Activated CD8-positive, alpha-beta T cell treated with anti-CD3 and anti-CD28 coated beads for 36 hours (primary cell): ENCODE results near the gene PEX14. TPM values are rescaled to one million over a fixed set of nuclear protein-coding genes. Genes with fewer than 3 reads are reported as not detected.
"Not testable (repeated sequence)": the region's sequence is repeated elsewhere in the genome, so short reads cannot be mapped to it uniquely, and the experiment has no call there.

ENCODE experiments used
- ATAC-seq: fragments of 200-7000 bp; cut with Tn5 transposase; one replicate; pipeline ENCODE4 v1.10.0; 2021; ENCODE audit warnings: mild to moderate bottlenecking, moderate library complexity
- CTCF ChIA-PET: fragments of 350-600 bp; sonication (Branson Sonifier 250); formaldehyde crosslinking; loops from one replicate; lab custom pipeline; 2021; ENCODE audit warnings: antibody characterized with exemption; lab: Charles Lee
- POLR2A ChIA-PET: fragments of 350-600 bp; sonication (Branson Sonifier 250); formaldehyde crosslinking; loops from one replicate; lab custom pipeline; 2021; ENCODE audit warnings: antibody characterized with exemption; lab: Charles Lee
- DNase-seq: peaks from one replicate; pipeline ENCODE4 v3.0.0-alpha.2; 2020
- H3K27ac Mint-ChIP-seq: one replicate; pipeline ENCODE4 v1.8.0; 2021; ENCODE audit warnings: mild to moderate bottlenecking, mixed read lengths
- H3K27me3 Mint-ChIP-seq: one replicate; pipeline ENCODE4 v1.8.0; 2021; ENCODE audit warnings: mixed read lengths
- H3K36me3 Mint-ChIP-seq: one replicate; pipeline ENCODE4 v1.8.0; 2021; ENCODE audit warnings: low read depth, mixed read lengths
- H3K4me1 Mint-ChIP-seq: one replicate; pipeline ENCODE4 v1.8.0; 2021; ENCODE audit warnings: low read depth, mixed read lengths
- H3K4me3 Mint-ChIP-seq: one replicate; pipeline ENCODE4 v1.8.0; 2021; ENCODE audit warnings: mild to moderate bottlenecking, moderate library complexity, mixed read lengths
- H3K9me3 Mint-ChIP-seq: one replicate; pipeline ENCODE4 v1.8.0; 2021; ENCODE audit warnings: mixed read lengths
- intact Hi-C: fragments of 100-400 bp; cut with micrococcal nuclease; formaldehyde crosslinking; loops from one replicate; pipeline ENCODE4 v1.10.0; 2022
- total RNA-seq, 2 experiments: library from RNA; stranded (reverse); gene quantifications; one replicate each; pipeline ENCODE4 v1.2.3, GENCODE V29; 2021
- TF ChIP-seq, protein P1 (sequence below): fragments of 200-600 bp; IDR thresholded peaks from one replicate; pipeline ENCODE4 v1.8.0; 2022; ENCODE audit warnings: antibody characterized with exemption, mild to moderate bottlenecking

Gene PEX14
- total RNA-seq, 2 experiments from 2014 or later: 18.0 to 18.5 TPM

- Mint-ChIP-seq H3K27me3 (no peaks in the 10 kb centered on the region), H3K4me1 (peaks cover 43% of the 10 kb centered on the region), H3K4me3 (peak within 1 kb of the TSS; percentile 97), H3K27ac (peak within 1 kb of the TSS; percentile 96), H3K36me3 (peaks cover 21% of the 10 kb centered on the region), H3K9me3 (no peaks in the 10 kb centered on the region)
- DNase-seq: peak; percentile 98
- ATAC-seq: peak; percentile 78
- ChIA-PET CTCF (interaction anchor here (0.6 to 1.3 kb wide), 4 partner anchors 21 to 36 kb away, joined by 3 to 4 read pairs (median 4); no protein-coding TSS in a partner anchor), POLR2A (interaction anchor here (0.7 to 0.9 kb wide), 3 partner anchors 9 to 38 kb away, joined by 3 read pairs; no protein-coding TSS in a partner anchor)
- intact Hi-C loops: no loop called here
- TF ChIP-seq, protein P1, sequence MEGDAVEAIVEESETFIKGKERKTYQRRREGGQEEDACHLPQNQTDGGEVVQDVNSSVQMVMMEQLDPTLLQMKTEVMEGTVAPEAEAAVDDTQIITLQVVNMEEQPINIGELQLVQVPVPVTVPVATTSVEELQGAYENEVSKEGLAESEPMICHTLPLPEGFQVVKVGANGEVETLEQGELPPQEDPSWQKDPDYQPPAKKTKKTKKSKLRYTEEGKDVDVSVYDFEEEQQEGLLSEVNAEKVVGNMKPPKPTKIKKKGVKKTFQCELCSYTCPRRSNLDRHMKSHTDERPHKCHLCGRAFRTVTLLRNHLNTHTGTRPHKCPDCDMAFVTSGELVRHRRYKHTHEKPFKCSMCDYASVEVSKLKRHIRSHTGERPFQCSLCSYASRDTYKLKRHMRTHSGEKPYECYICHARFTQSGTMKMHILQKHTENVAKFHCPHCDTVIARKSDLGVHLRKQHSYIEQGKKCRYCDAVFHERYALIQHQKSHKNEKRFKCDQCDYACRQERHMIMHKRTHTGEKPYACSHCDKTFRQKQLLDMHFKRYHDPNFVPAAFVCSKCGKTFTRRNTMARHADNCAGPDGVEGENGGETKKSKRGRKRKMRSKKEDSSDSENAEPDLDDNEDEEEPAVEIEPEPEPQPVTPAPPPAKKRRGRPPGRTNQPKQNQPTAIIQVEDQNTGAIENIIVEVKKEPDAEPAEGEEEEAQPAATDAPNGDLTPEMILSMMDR: no peak
These were observed 2.3 kb upstream of the PEX14 start, which contains the start of gene DFFA for GRCh38 chr1:10472220-10473144. Gene DFFA, minus strand, starts transcription at chr1:10472529. Its CDS starts 71 bp downstream, at chr1:10472458.

- no peak for ATAC-seq
- Mint-ChIP-seq H3K9me3 (no peaks in the 10 kb centered on the region), H3K4me1 (peaks cover 45% of the 10 kb centered on the region), H3K36me3 (peaks cover 16% of the 10 kb centered on the region), H3K27ac (peak overlapping the region; percentile 96), H3K4me3 (peak overlapping the region; percentile 97), H3K27me3 (no peaks in the 10 kb centered on the region)
- ChIA-PET CTCF (interaction anchor here (1.3 kb wide), 1 partner anchor 21 kb away, joined by 4 read pairs; no protein-coding TSS in a partner anchor), POLR2A (interaction anchor here (0.7 kb wide), 1 partner anchor 39 kb away, joined by 3 read pairs; no protein-coding TSS in a partner anchor)
- intact Hi-C loops: no loop called here
- TF ChIP-seq, protein P1: no peak
- no peak for DNase-seq
These were observed 1.5 kb upstream of the PEX14 start for GRCh38 chr1:10473145-10473765.

DNA sequence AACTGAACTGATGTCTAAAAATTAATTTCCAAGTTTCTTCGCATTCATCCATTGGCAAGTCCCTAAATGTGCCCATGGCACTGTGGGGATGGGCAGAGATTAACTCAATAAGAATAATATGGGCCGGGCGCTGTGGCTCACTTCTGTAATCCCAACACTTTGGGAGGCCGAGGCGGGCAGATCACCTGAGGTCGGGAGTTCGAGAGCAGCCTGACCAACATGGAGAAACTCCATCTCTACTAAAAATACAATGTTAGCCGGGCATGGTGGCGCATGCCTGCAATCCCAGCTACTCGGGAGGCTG is 489 bp upstream of the PEX14 start:
- H3K36me3 Mint-ChIP-seq, CTCF ChIA-PET, H3K27me3 Mint-ChIP-seq, intact Hi-C loops, DNase-seq, ATAC-seq, H3K9me3 Mint-ChIP-seq: not testable (repeated sequence)
- POLR2A ChIA-PET: interaction anchor here (0.6 to 1.7 kb wide), 2 partner anchors 19 to 20 kb away, joined by 3 to 10 read pairs; no protein-coding TSS in a partner anchor
- Mint-ChIP-seq H3K4me3 (peak overlapping the region; percentile 83), H3K4me1 (peaks cover 39% of the 10 kb centered on the region), H3K27ac (peak overlapping the region; percentile 89)

- H3K4me3 Mint-ChIP-seq: peak overlapping the region; percentile 83
- intact Hi-C loops: no loop called here
- ATAC-seq: no peak
These were observed 760 bp downstream of the PEX14 start for GRCh38 chr1:10475510-10475909.

GRCh38 chr1:10479296-10479695 is 4.5 kb downstream of the PEX14 start:
- no peak for DNase-seq
- H3K4me1 Mint-ChIP-seq: peaks cover 25% of the 10 kb centered on the region
- H3K9me3 Mint-ChIP-seq: no peaks in the 10 kb centered on the region
- H3K36me3 Mint-ChIP-seq: peaks cover 3% of the 10 kb centered on the region
- no peak overlapping the region for H3K4me3 Mint-ChIP-seq
- H3K27ac Mint-ChIP-seq: no peak overlapping the region
- TF ChIP-seq, protein P1: no peak
- no peaks in the 10 kb centered on the region for H3K27me3 Mint-ChIP-seq
- CTCF ChIA-PET: interaction anchor here (0.8 to 6.3 kb wide), 2 partner anchors 15 to 28 kb away, joined by 3 to 32 read pairs; no protein-coding TSS in a partner anchor
- POLR2A ChIA-PET: interaction anchor here (0.9 kb wide), 1 partner anchor 10 kb away, joined by 3 read pairs; no protein-coding TSS in a partner anchor
- no peak for ATAC-seq
- intact Hi-C loops: no loop called here

More at GRCh38 chr1:10475510-10475909, 760 bp downstream of the PEX14 start:
- peak overlapping the region; percentile 90 for H3K27ac Mint-ChIP-seq
- POLR2A ChIA-PET: interaction anchor here (0.5 to 1.7 kb wide), 2 partner anchors 19 to 409 kb away, joined by 3 to 10 read pairs; no protein-coding TSS in a partner anchor
- DNase-seq: no peak
- no peaks in the 10 kb centered on the region for H3K27me3 Mint-ChIP-seq
- no peaks in the 10 kb centered on the region for H3K9me3 Mint-ChIP-seq
- TF ChIP-seq, protein P1: no peak
- H3K36me3 Mint-ChIP-seq: peaks cover 6% of the 10 kb centered on the region
- CTCF ChIA-PET: interaction anchor here (1.3 kb wide), 1 partner anchor 19 kb away, joined by 10 read pairs; no protein-coding TSS in a partner anchor
- peaks cover 42% of the 10 kb centered on the region for H3K4me1 Mint-ChIP-seq
